GM12873 (cell line): ENCODE data around the gene ZNF608.

Experiments
- TF ChIP-seq, protein P1 (sequence below): IDR thresholded peaks from 2 replicates; pipeline ENCODE4 v1.5.1; 2012; ENCODE audit warnings: low read depth, mild to moderate bottlenecking, moderate library complexity, low read length, control low read depth; ENCODE audit not compliant: insufficient read depth; ENCODE audit errors: missing control alignments

The ZNF608 gene

GRCh38 chr5:124724357-124725039 lies 21.9 kb downstream of the ZNF608 start:
- TF ChIP-seq, protein P1, sequence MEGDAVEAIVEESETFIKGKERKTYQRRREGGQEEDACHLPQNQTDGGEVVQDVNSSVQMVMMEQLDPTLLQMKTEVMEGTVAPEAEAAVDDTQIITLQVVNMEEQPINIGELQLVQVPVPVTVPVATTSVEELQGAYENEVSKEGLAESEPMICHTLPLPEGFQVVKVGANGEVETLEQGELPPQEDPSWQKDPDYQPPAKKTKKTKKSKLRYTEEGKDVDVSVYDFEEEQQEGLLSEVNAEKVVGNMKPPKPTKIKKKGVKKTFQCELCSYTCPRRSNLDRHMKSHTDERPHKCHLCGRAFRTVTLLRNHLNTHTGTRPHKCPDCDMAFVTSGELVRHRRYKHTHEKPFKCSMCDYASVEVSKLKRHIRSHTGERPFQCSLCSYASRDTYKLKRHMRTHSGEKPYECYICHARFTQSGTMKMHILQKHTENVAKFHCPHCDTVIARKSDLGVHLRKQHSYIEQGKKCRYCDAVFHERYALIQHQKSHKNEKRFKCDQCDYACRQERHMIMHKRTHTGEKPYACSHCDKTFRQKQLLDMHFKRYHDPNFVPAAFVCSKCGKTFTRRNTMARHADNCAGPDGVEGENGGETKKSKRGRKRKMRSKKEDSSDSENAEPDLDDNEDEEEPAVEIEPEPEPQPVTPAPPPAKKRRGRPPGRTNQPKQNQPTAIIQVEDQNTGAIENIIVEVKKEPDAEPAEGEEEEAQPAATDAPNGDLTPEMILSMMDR, result no peak

- TF ChIP-seq, protein P1, result no peak
Observed at GRCh38 chr5:124721229-124721735, 25.2 kb downstream of the ZNF608 start.

- TF ChIP-seq, protein P1, result no peak
Observed at GRCh38 chr5:124720593-124720992, 25.8 kb downstream of the ZNF608 start.

GRCh38 chr5:124719113-124719967 lies 27.1 kb downstream of the ZNF608 start:
- TF ChIP-seq, protein P1, result no peak

GRCh38 chr5:124718380-124718789 lies 28.1 kb downstream of the ZNF608 start:
- TF ChIP-seq, protein P1, result no peak

DNA sequence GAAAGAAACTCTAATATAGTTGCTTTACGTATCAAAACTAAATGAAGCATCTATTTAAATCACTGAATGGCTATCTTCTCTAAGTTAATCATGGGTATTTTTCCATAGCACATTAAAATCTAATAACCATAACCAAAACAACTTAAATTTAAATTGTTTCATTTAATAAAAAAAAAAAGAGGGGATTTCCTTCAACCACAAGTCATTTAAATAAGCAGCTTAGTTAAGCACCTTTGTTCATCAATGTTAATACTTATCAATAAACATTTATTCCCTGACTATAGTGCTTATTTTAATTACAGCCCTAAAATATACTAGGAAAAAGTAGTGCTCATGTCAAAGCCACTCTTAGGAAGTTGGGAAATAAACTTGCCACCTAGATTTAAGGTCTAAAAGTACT lies 30.3 kb downstream of the ZNF608 start:
- TF ChIP-seq, protein P1, result no peak

DNA sequence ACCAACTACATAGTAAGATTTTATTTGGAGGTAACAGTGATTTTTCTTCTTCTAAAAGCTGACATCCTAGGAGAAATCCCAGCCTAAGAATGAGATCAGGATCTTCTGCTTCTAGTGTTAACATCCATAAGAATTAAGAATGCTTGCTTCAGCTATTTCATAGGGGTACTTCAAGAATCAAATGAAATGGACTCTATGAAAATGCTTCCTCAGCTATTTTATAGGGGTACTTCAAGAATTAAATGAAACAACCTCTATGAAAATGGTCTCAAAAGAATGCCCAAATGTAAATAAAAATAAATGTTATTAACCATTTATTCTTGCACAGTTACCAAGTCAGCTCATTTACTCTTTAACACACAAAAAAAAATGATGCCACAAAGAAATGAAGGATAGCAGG lies 31.5 kb downstream of the ZNF608 start:
- TF ChIP-seq, protein P1, result no peak
